H9 (cell line): ENCODE measurements around the gene TMEM269. TPM values are rescaled to one million over a fixed set of nuclear protein-coding genes. Genes with fewer than 3 reads are reported as not detected.

ENCODE experiments used
- DNase-seq: peaks from one replicate; pipeline ENCODE4 v3.0.0-alpha.2; 2017
- H2AFZ ChIP-seq: one replicate; pipeline ENCODE4 v1.6.1; 2013; ENCODE audit warnings: mild to moderate bottlenecking, low read length, control low read depth, moderate library complexity
- H2AK5ac ChIP-seq: 2 replicates; pipeline ENCODE4 v1.6.1; 2013; ENCODE audit warnings: low read length, control low read depth, mixed read lengths; ENCODE audit not compliant: insufficient read length
- H2BK120ac ChIP-seq: one replicate; pipeline ENCODE4 v1.6.1; 2013; ENCODE audit warnings: low read depth, mild to moderate bottlenecking, low read length, control low read depth, inconsistent platforms; ENCODE audit not compliant: poor library complexity, severe bottlenecking
- H2BK12ac ChIP-seq: 2 replicates; pipeline ENCODE4 v1.6.1; 2013; ENCODE audit warnings: low read length, control low read depth, mixed read lengths, low read depth; ENCODE audit not compliant: insufficient read length
- H2BK15ac ChIP-seq: 2 replicates; pipeline ENCODE4 v1.6.1; 2013; ENCODE audit warnings: low read depth, low read length, control low read depth
- H2BK20ac ChIP-seq: one replicate; pipeline ENCODE4 v1.6.1; 2013; ENCODE audit warnings: low read depth, mild to moderate bottlenecking, low read length, control low read depth, inconsistent platforms; ENCODE audit not compliant: poor library complexity, severe bottlenecking
- H2BK5ac ChIP-seq: 2 replicates; pipeline ENCODE4 v1.6.1; 2013; ENCODE audit warnings: low read length, control low read depth, mixed read lengths; ENCODE audit not compliant: insufficient read length
- H3K14ac ChIP-seq: 2 replicates; pipeline ENCODE4 v1.6.1; 2013; ENCODE audit warnings: low read length, control low read depth; ENCODE audit not compliant: insufficient read depth
- H3K18ac ChIP-seq: 2 replicates; pipeline ENCODE4 v1.6.1; 2013; ENCODE audit warnings: low read depth, mild to moderate bottlenecking, mixed read lengths, low read length, control low read depth; ENCODE audit not compliant: insufficient read length
- H3K23ac ChIP-seq: 2 replicates; pipeline ENCODE4 v1.6.1; 2013; ENCODE audit warnings: low read length, control low read depth, mixed read lengths, low read depth; ENCODE audit not compliant: insufficient read length
- H3K23me2 ChIP-seq: 2 replicates; pipeline ENCODE4 v1.6.1; 2013; ENCODE audit warnings: low read depth, mild to moderate bottlenecking, mixed read lengths, low read length, control low read depth; ENCODE audit not compliant: insufficient read length, poor library complexity, severe bottlenecking
- H3K27ac ChIP-seq: 2 replicates; pipeline ENCODE4 v1.5.1; 2013; ENCODE audit warnings: low read length, control low read depth, mixed read lengths, low read depth; ENCODE audit not compliant: insufficient read length
- H3K27me3 ChIP-seq: 2 replicates; pipeline ENCODE4 v1.6.1; 2013; ENCODE audit warnings: low read length, control low read depth, inconsistent platforms; ENCODE audit not compliant: insufficient read depth
- H3K4ac ChIP-seq: 2 replicates; pipeline ENCODE4 v1.6.1; 2013; ENCODE audit warnings: low read depth, mild to moderate bottlenecking, control low read depth, inconsistent platforms, low read length, moderate library complexity
- H3K4me1 ChIP-seq: 2 replicates; pipeline ENCODE4 v1.6.1; 2013; ENCODE audit warnings: low read length, control low read depth, inconsistent platforms; ENCODE audit not compliant: insufficient read depth
- H3K4me2 ChIP-seq: 2 replicates; pipeline ENCODE4 v1.6.1; 2013; ENCODE audit warnings: low read length, control low read depth, mixed read lengths; ENCODE audit not compliant: insufficient read length, insufficient read depth
- H3K56ac ChIP-seq: 2 replicates; pipeline ENCODE4 v1.6.1; 2013; ENCODE audit warnings: low read depth, mild to moderate bottlenecking, mixed read lengths, low read length, control low read depth; ENCODE audit not compliant: insufficient read length
- H3K79me1 ChIP-seq: 2 replicates; pipeline ENCODE4 v1.6.1; 2013; ENCODE audit warnings: low read depth, mild to moderate bottlenecking, moderate library complexity, low read length, control low read depth, inconsistent platforms; ENCODE audit not compliant: insufficient read depth, poor library complexity, severe bottlenecking
- H3K79me2 ChIP-seq: 2 replicates; pipeline ENCODE4 v1.6.1; 2013; ENCODE audit warnings: low read length, control low read depth, inconsistent platforms; ENCODE audit not compliant: insufficient read depth
- H3K9ac ChIP-seq: 2 replicates; pipeline ENCODE4 v1.6.1; 2013; ENCODE audit warnings: low read length, control low read depth, mixed read lengths; ENCODE audit not compliant: insufficient read length; ENCODE audit errors: extremely low read depth
- H3K9me3 ChIP-seq: one replicate; pipeline ENCODE4 v1.6.1; 2013; ENCODE audit warnings: low read depth, low read length, inconsistent platforms; ENCODE audit not compliant: control insufficient read depth
- H3T11ph ChIP-seq: one replicate; pipeline ENCODE4 v1.6.1; 2013; ENCODE audit warnings: mild to moderate bottlenecking, low read length, control low read depth, inconsistent platforms
- H4K20me1 ChIP-seq: one replicate; pipeline ENCODE4 v1.6.1; 2013; ENCODE audit not compliant: control insufficient read depth, insufficient read length, insufficient read depth
- H4K5ac ChIP-seq: 2 replicates; pipeline ENCODE4 v1.6.1; 2013; ENCODE audit warnings: low read depth, mild to moderate bottlenecking, mixed read lengths, low read length, control low read depth; ENCODE audit not compliant: insufficient read length
- H4K8ac ChIP-seq: replicated peaks from 2 replicates; pipeline ENCODE4 v1.6.1; 2013; ENCODE audit warnings: low read length, control low read depth, mixed read lengths, low read depth; ENCODE audit not compliant: insufficient read length
- H4K91ac ChIP-seq: 2 replicates; pipeline ENCODE4 v1.6.1; 2013; ENCODE audit warnings: low read depth, mild to moderate bottlenecking, moderate library complexity, mixed read lengths, low read length, control low read depth; ENCODE audit not compliant: insufficient read length
- H3K27ac Mint-ChIP-seq, 3 experiments: 2 replicates in 2 of 3; 3 replicates in 1 of 3; pipeline ENCODE4 v1.8.0; 2020 to 2021; ENCODE audit warnings: mixed read lengths in 3 of 3, mild to moderate bottlenecking in 1 of 3, moderate library complexity in 1 of 3
- H3K27me3 Mint-ChIP-seq: 2 replicates; pipeline ENCODE4 v1.8.0; 2021; ENCODE audit warnings: low read depth, mild to moderate bottlenecking, moderate library complexity, mixed read lengths
- H3K36me3 Mint-ChIP-seq, 3 experiments: 2 replicates in 2 of 3; 3 replicates in 1 of 3; pipeline ENCODE4 v1.8.0; 2020 to 2021; ENCODE audit warnings: low read depth in 3 of 3, mixed read lengths in 3 of 3; ENCODE audit not compliant: insufficient read depth in 1 of 3
- H3K4me1 Mint-ChIP-seq, 2 experiments: 2 replicates each; pipeline ENCODE4 v1.8.0; 2020; ENCODE audit warnings: mixed read lengths in 2 of 2
- H3K4me3 Mint-ChIP-seq, 2 experiments: 2 replicates in 1 of 2; 3 replicates in 1 of 2; pipeline ENCODE4 v1.8.0; 2020 to 2021; ENCODE audit warnings: mild to moderate bottlenecking in 2 of 2, mixed read lengths in 2 of 2, moderate library complexity in 1 of 2
- H3K9me3 Mint-ChIP-seq, 2 experiments: 2 replicates in 1 of 2; 3 replicates in 1 of 2; pipeline ENCODE4 v1.8.0; 2020; ENCODE audit warnings: mild to moderate bottlenecking in 2 of 2, mixed read lengths in 2 of 2, moderate library complexity in 1 of 2
- WGBS: extraction: QIAGEN DNeasy Blood & Tissue Kit; methylation state at CpG from one replicate; pipeline ENCODE4 v1.1.7; 2013; ENCODE audit warnings: missing lambda C conversion rate, low lambda C conversion rate, mixed read lengths; ENCODE audit not compliant: insufficient read length; ENCODE audit errors: extremely low coverage; 5-methylcytosine and 5-hydroxymethylcytosine counted together
- total RNA-seq: library from RNA; stranded (reverse); gene quantifications from 2 replicates; pipeline ENCODE4 v1.2.1, GENCODE V29; 2021
- TF ChIP-seq, protein P1 (sequence below): fragments of 200-600 bp; sonication (generic); conservative IDR thresholded peaks from 3 replicates; pipeline ENCODE4 v1.8.0; 2021; ENCODE audit warnings: antibody characterized with exemption, mild to moderate bottlenecking

The TMEM269 gene
- total RNA-seq, 1 experiment from 2014 or later: 0.17 TPM

DNA sequence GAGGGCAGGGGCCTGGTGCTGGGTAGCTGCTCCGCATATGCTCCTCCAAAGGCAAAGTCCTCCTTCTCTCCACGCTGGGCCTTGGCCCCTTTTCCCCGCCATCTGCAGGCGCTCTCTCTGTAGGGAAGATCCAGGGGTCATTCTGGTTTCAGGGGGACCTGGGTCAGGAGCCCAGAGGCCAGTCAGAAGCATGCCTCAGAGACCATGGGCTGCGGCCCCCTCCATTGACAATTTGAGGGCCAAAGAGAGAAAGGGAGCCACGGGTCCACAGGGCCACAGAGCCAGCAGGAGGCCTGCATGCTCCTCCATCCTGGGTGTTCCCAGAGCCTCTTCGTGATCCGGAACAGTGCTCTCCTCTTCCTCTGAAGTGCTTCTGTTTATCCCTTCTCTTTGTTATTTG, 42.6 kb upstream of the TMEM269 start:
- Histone ChIP-seq H4K5ac (no peak overlapping the region), H3K9ac (no peak overlapping the region), H2BK5ac (no peak overlapping the region), H3K23me2 (no peaks in the 10 kb centered on the region), H4K8ac (no peak overlapping the region), H4K20me1 (no peaks in the 10 kb centered on the region), H2BK20ac (no peak overlapping the region), H2BK120ac (no peak overlapping the region), H3K4ac (no peak overlapping the region), H3K4me2 (no peak overlapping the region), H3K27me3 (no peaks in the 10 kb centered on the region), H3K56ac (no peak overlapping the region), H4K91ac (no peak overlapping the region), H3K4me1 (no peaks in the 10 kb centered on the region; the same call in 1 of the 2 replicates), H3K9me3 (no peaks in the 10 kb centered on the region), H3K79me1 (no peaks in the 10 kb centered on the region), H2AK5ac (no peak overlapping the region), H3K18ac (no peak overlapping the region), H3K27ac (no peak overlapping the region), H3K23ac (no peak overlapping the region), H2BK15ac (no peak overlapping the region), H3K14ac (no peak overlapping the region), H2AFZ (no peak overlapping the region), H3K79me2 (no peaks in the 10 kb centered on the region), H3T11ph (no peak overlapping the region), H2BK12ac (no peak overlapping the region)
- Mint-ChIP-seq H3K27ac (0 out of 7 replicates have a peak overlapping the region, but pooled peaks of 1 of the 3 experiments have one; percentile 35), H3K4me3 (no peak overlapping the region; a peak in 1 of 5 replicates), H3K9me3 (no peaks in the 10 kb centered on the region), H3K27me3 (no peaks in the 10 kb centered on the region; the same call in none of the 2 replicates), H3K36me3 (peaks cover 3 to 16% (median 15%) of the 10 kb centered on the region in 3 experiments; a peak in 5 of 7 replicates), H3K4me1 (peaks cover 43 to 51% of the 10 kb centered on the region in 2 experiments)
- TF ChIP-seq, protein P1, sequence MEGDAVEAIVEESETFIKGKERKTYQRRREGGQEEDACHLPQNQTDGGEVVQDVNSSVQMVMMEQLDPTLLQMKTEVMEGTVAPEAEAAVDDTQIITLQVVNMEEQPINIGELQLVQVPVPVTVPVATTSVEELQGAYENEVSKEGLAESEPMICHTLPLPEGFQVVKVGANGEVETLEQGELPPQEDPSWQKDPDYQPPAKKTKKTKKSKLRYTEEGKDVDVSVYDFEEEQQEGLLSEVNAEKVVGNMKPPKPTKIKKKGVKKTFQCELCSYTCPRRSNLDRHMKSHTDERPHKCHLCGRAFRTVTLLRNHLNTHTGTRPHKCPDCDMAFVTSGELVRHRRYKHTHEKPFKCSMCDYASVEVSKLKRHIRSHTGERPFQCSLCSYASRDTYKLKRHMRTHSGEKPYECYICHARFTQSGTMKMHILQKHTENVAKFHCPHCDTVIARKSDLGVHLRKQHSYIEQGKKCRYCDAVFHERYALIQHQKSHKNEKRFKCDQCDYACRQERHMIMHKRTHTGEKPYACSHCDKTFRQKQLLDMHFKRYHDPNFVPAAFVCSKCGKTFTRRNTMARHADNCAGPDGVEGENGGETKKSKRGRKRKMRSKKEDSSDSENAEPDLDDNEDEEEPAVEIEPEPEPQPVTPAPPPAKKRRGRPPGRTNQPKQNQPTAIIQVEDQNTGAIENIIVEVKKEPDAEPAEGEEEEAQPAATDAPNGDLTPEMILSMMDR: no peak
- DNase-seq: no peak
- WGBS: no CpG with 5 or more reads among the region's 8 CpGs
